Skeletal muscle satellite cell (primary cell): Measurements from ENCODE around the gene NUTF2. TPM values are rescaled to one million over a fixed set of nuclear protein-coding genes. Genes with fewer than 3 reads are reported as not detected.

Source experiments
- H3K27me3 ChIP-seq: 2 replicates; pipeline ENCODE4 v1.7.0; 2013; ENCODE audit warnings: low read length; ENCODE audit not compliant: control insufficient read depth, insufficient read depth
- H3K36me3 ChIP-seq: 2 replicates; pipeline ENCODE4 v1.7.0; 2013; ENCODE audit warnings: mild to moderate bottlenecking, control low read depth, low read length; ENCODE audit not compliant: insufficient read depth
- H3K4me1 ChIP-seq: 2 replicates; pipeline ENCODE4 v1.7.0; 2013; ENCODE audit warnings: low read length; ENCODE audit not compliant: control insufficient read depth, insufficient read depth
- H3K4me2 ChIP-seq: 2 replicates; pipeline ENCODE4 v1.7.0; 2013; ENCODE audit warnings: mild to moderate bottlenecking, low read length
- H3K4me3 ChIP-seq: 2 replicates; pipeline ENCODE4 v1.7.0; 2013; ENCODE audit warnings: low read length
- H3K9ac ChIP-seq: 2 replicates; pipeline ENCODE4 v1.7.0; 2013; ENCODE audit warnings: mild to moderate bottlenecking, low read depth, low read length, moderate library complexity
- H3K9me3 ChIP-seq: replicated peaks from 2 replicates; pipeline ENCODE4 v1.7.0; 2013; ENCODE audit warnings: mild to moderate bottlenecking, control low read depth, low read length
- total RNA-seq: library from RNA; depleted of rRNA; stranded (reverse); fragments of >200 nt; gene quantifications from 2 replicates; pipeline ENCODE4 v1.2.3, GENCODE V29; 2012; rRNA removed

Gene NUTF2
- total RNA-seq: 139 and 222 TPM in 2 replicates

GRCh38 chr16:67846320-67847063 is at the start of gene NUTF2:
Gene NUTF2, plus strand, starts transcription at chr16:67846933. Its CDS starts 18,198 bp downstream, at chr16:67865131.
- no peaks in the 10 kb centered on the region for H3K27me3 ChIP-seq
- peaks cover 8% of the 10 kb centered on the region for H3K36me3 ChIP-seq
- peaks cover 46% of the 10 kb centered on the region for H3K4me1 ChIP-seq
- no peaks in the 10 kb centered on the region for H3K9me3 ChIP-seq
- H3K9ac ChIP-seq: peak within 1 kb of the TSS; percentile 99
- H3K4me2 ChIP-seq: peak within 1 kb of the TSS; percentile 93
- H3K4me3 ChIP-seq: peak within 1 kb of the TSS; percentile 88

GRCh38 chr16:67800338-67800926 is 46.3 kb upstream of the NUTF2 start:
- no peak overlapping the region for H3K4me2 ChIP-seq
- H3K9ac ChIP-seq: no peak overlapping the region
- H3K27me3 ChIP-seq: no peaks in the 10 kb centered on the region
- peaks cover 14% of the 10 kb centered on the region for H3K4me1 ChIP-seq
- H3K4me3 ChIP-seq: no peak overlapping the region
- H3K9me3 ChIP-seq: no peaks in the 10 kb centered on the region
- H3K36me3 ChIP-seq: peaks cover 13% of the 10 kb centered on the region

GRCh38 chr16:67801241-67801640 is 45.5 kb upstream of the NUTF2 start:
- Histone ChIP-seq H3K36me3 (peaks cover 13% of the 10 kb centered on the region), H3K4me3 (no peak overlapping the region), H3K27me3 (no peaks in the 10 kb centered on the region), H3K9ac (no peak overlapping the region), H3K4me2 (no peak overlapping the region), H3K4me1 (peaks cover 17% of the 10 kb centered on the region), H3K9me3 (no peaks in the 10 kb centered on the region)

- Histone ChIP-seq H3K4me2 (no peak overlapping the region), H3K4me3 (no peak overlapping the region), H3K9me3 (no peaks in the 10 kb centered on the region), H3K36me3 (peaks cover 13% of the 10 kb centered on the region), H3K9ac (no peak overlapping the region), H3K27me3 (no peaks in the 10 kb centered on the region), H3K4me1 (peaks cover 17% of the 10 kb centered on the region)
Observed at GRCh38 chr16:67801883-67802282, 44.9 kb upstream of the NUTF2 start.

GRCh38 chr16:67803894-67804293 is 42.8 kb upstream of the NUTF2 start:
- Histone ChIP-seq H3K4me3 (no peak overlapping the region), H3K9me3 (no peaks in the 10 kb centered on the region), H3K36me3 (peaks cover 8% of the 10 kb centered on the region), H3K9ac (no peak overlapping the region), H3K4me1 (peaks cover 23% of the 10 kb centered on the region), H3K27me3 (no peaks in the 10 kb centered on the region), H3K4me2 (no peak overlapping the region)

- Histone ChIP-seq H3K4me2 (peak overlapping the region; percentile 99), H3K9ac (peak overlapping the region; percentile 90), H3K36me3 (peaks cover 4% of the 10 kb centered on the region), H3K27me3 (no peaks in the 10 kb centered on the region), H3K4me3 (peak overlapping the region; percentile 84), H3K9me3 (no peaks in the 10 kb centered on the region), H3K4me1 (peaks cover 22% of the 10 kb centered on the region)
Observed at GRCh38 chr16:67804853-67805542, 41.7 kb upstream of the NUTF2 start.

GRCh38 chr16:67805718-67806427 is 40.9 kb upstream of the NUTF2 start:
- no peaks in the 10 kb centered on the region for H3K9me3 ChIP-seq
- peak overlapping the region; percentile 90 for H3K9ac ChIP-seq
- peak overlapping the region; percentile 99 for H3K4me2 ChIP-seq
- peak overlapping the region; percentile 84 for H3K4me3 ChIP-seq
- H3K36me3 ChIP-seq: peaks cover 4% of the 10 kb centered on the region
- peaks cover 15% of the 10 kb centered on the region for H3K4me1 ChIP-seq
- no peaks in the 10 kb centered on the region for H3K27me3 ChIP-seq

GRCh38 chr16:67806428-67807147 is 40.1 kb upstream of the NUTF2 start, which contains the start of the genes RANBP10 and TSNAXIP1:
Gene RANBP10, minus strand, starts transcription at chr16:67806560. Its CDS starts 24 bp downstream, at chr16:67806536.
Gene TSNAXIP1, plus strand, starts transcription at chr16:67806889. Its CDS starts 261 bp downstream, at chr16:67807150.
- H3K4me2 ChIP-seq: peak within 1 kb of the TSS; percentile 99
- H3K4me3 ChIP-seq: peak within 1 kb of the TSS; percentile 84
- peaks cover 4% of the 10 kb centered on the region for H3K36me3 ChIP-seq
- peaks cover 15% of the 10 kb centered on the region for H3K4me1 ChIP-seq
- H3K9ac ChIP-seq: peak within 1 kb of the TSS; percentile 90
- no peaks in the 10 kb centered on the region for H3K9me3 ChIP-seq
- no peaks in the 10 kb centered on the region for H3K27me3 ChIP-seq

GRCh38 chr16:67807148-67807682 is 39.5 kb upstream of the NUTF2 start:
- Histone ChIP-seq H3K9ac (peak overlapping the region; percentile 75), H3K36me3 (peaks cover 4% of the 10 kb centered on the region), H3K4me3 (peak overlapping the region; percentile 84), H3K27me3 (no peaks in the 10 kb centered on the region), H3K4me1 (peaks cover 15% of the 10 kb centered on the region), H3K9me3 (no peaks in the 10 kb centered on the region), H3K4me2 (peak overlapping the region; percentile 87)

GRCh38 chr16:67811899-67812298 is 34.8 kb upstream of the NUTF2 start:
- H3K4me1 ChIP-seq: peaks cover 5% of the 10 kb centered on the region
- H3K9me3 ChIP-seq: no peaks in the 10 kb centered on the region
- no peak overlapping the region for H3K4me3 ChIP-seq
- H3K36me3 ChIP-seq: no peaks in the 10 kb centered on the region
- no peak overlapping the region for H3K4me2 ChIP-seq
- no peaks in the 10 kb centered on the region for H3K27me3 ChIP-seq
- no peak overlapping the region for H3K9ac ChIP-seq
